ENCODE data around the gene AIDA. TPM values are rescaled to one million over a fixed set of nuclear protein-coding genes. Genes with fewer than 3 reads are reported as not detected.
A peak's percentile ranks its signal among the peaks of the same experiment; 100 is the strongest.

The AIDA gene
- total RNA-seq, 1 experiment from 2014 or later: 93.7 TPM

- Histone ChIP-seq H3K4me1 (no peaks in the 10 kb centered on the region; the same call in 1 of the 2 replicates), H3K4me3 (peak overlapping the region; percentile 79), H3K9me3 (replicated peaks) (no peaks in the 10 kb centered on the region), H3K36me3 (peaks cover 31% of the 10 kb centered on the region), H3K27me3 (no peaks in the 10 kb centered on the region), H3K27ac (peak overlapping the region; percentile 79)
- no peak for DNase-seq
Observed at GRCh38 chr1:222643606-222643937, 68.7 kb downstream of the AIDA start.

GRCh38 chr1:222642468-222642867 is 69.8 kb downstream of the AIDA start:
- H3K4me3 ChIP-seq: no peak overlapping the region
- peaks cover 30% of the 10 kb centered on the region for H3K36me3 ChIP-seq

GRCh38 chr1:222641269-222641948 is 70.9 kb downstream of the AIDA start:
- DNase-seq: no peak
- H3K4me1 ChIP-seq: no peaks in the 10 kb centered on the region; the same call in 1 of the 2 replicates
- no peak overlapping the region for H3K4me3 ChIP-seq
- H3K27ac ChIP-seq: no peak overlapping the region
- H3K36me3 ChIP-seq: peaks cover 26% of the 10 kb centered on the region
- H3K27me3 ChIP-seq: no peaks in the 10 kb centered on the region
- H3K9me3 ChIP-seq (replicated peaks): no peaks in the 10 kb centered on the region

More at GRCh38 chr1:222642468-222642867, 69.8 kb downstream of the AIDA start:
- Histone ChIP-seq H3K4me1 (no peaks in the 10 kb centered on the region; the same call in 1 of the 2 replicates), H3K27me3 (no peaks in the 10 kb centered on the region), H3K27ac (no peak overlapping the region), H3K9me3 (replicated peaks) (no peaks in the 10 kb centered on the region)
- no peak for DNase-seq

GRCh38 chr1:222634180-222635013 is 77.9 kb downstream of the AIDA start:
- H3K4me1 ChIP-seq: no peaks in the 10 kb centered on the region
- no peaks in the 10 kb centered on the region for H3K9me3 ChIP-seq (replicated peaks)
- no peak overlapping the region for H3K4me3 ChIP-seq
- H3K27ac ChIP-seq: no peak overlapping the region
- H3K36me3 ChIP-seq: peaks cover 45% of the 10 kb centered on the region
- H3K27me3 ChIP-seq: no peaks in the 10 kb centered on the region
- peak; percentile 74 to 97 for DNase-seq

- Histone ChIP-seq H3K9me3 (replicated peaks) (no peaks in the 10 kb centered on the region), H3K4me3 (no peak overlapping the region), H3K27me3 (no peaks in the 10 kb centered on the region), H3K36me3 (peaks cover 43% of the 10 kb centered on the region), H3K27ac (no peak overlapping the region), H3K4me1 (no peaks in the 10 kb centered on the region)
- DNase-seq: no peak
Observed at GRCh38 chr1:222632749-222633148, 79.5 kb downstream of the AIDA start.

GRCh38 chr1:222631611-222632208 is 80.6 kb downstream of the AIDA start:
- no peak for DNase-seq
- Histone ChIP-seq H3K4me1 (no peaks in the 10 kb centered on the region), H3K36me3 (peaks cover 50% of the 10 kb centered on the region), H3K27me3 (no peaks in the 10 kb centered on the region), H3K9me3 (replicated peaks) (no peaks in the 10 kb centered on the region), H3K4me3 (no peak overlapping the region), H3K27ac (no peak overlapping the region)

- no peak for DNase-seq
- Histone ChIP-seq H3K4me1 (no peaks in the 10 kb centered on the region), H3K27me3 (no peaks in the 10 kb centered on the region), H3K4me3 (no peak overlapping the region), H3K9me3 (replicated peaks) (no peaks in the 10 kb centered on the region), H3K27ac (no peak overlapping the region), H3K36me3 (peaks cover 52% of the 10 kb centered on the region)
Observed at GRCh38 chr1:222629921-222630535, 82.3 kb downstream of the AIDA start.

GRCh38 chr1:222627232-222627631 is 85.1 kb downstream of the AIDA start:
- H3K9me3 ChIP-seq (replicated peaks): no peaks in the 10 kb centered on the region
- peaks cover 56% of the 10 kb centered on the region for H3K36me3 ChIP-seq
- H3K27ac ChIP-seq: no peak overlapping the region
- H3K4me3 ChIP-seq: no peak overlapping the region
- no peak for DNase-seq
- no peaks in the 10 kb centered on the region for H3K4me1 ChIP-seq
- H3K27me3 ChIP-seq: no peaks in the 10 kb centered on the region

- Histone ChIP-seq H3K27me3 (no peaks in the 10 kb centered on the region), H3K4me3 (no peak overlapping the region), H3K9me3 (replicated peaks) (no peaks in the 10 kb centered on the region), H3K27ac (no peak overlapping the region), H3K4me1 (0 out of 2 replicates have a peak, but pooled peaks cover 3% of the 10 kb centered on the region), H3K36me3 (peaks cover 51% of the 10 kb centered on the region)
- DNase-seq: no peak
Observed at GRCh38 chr1:222624214-222624613, 88.1 kb downstream of the AIDA start.

GRCh38 chr1:222623458-222623857 is 88.8 kb downstream of the AIDA start:
- peaks cover 48% of the 10 kb centered on the region for H3K36me3 ChIP-seq
- DNase-seq: no peak
- H3K4me3 ChIP-seq: no peak overlapping the region
- H3K4me1 ChIP-seq: 0 out of 2 replicates have a peak, but pooled peaks cover 3% of the 10 kb centered on the region
- H3K27ac ChIP-seq: no peak overlapping the region
- H3K27me3 ChIP-seq: no peaks in the 10 kb centered on the region
- no peaks in the 10 kb centered on the region for H3K9me3 ChIP-seq (replicated peaks)

- DNase-seq: no peak
- peaks cover 42% of the 10 kb centered on the region for H3K36me3 ChIP-seq
- H3K27ac ChIP-seq: no peak overlapping the region
- H3K4me3 ChIP-seq: no peak overlapping the region
- 0 out of 2 replicates have a peak, but pooled peaks cover 3% of the 10 kb centered on the region for H3K4me1 ChIP-seq
- H3K27me3 ChIP-seq: no peaks in the 10 kb centered on the region
- H3K9me3 ChIP-seq (replicated peaks): no peaks in the 10 kb centered on the region
Observed at GRCh38 chr1:222622765-222623164, 89.5 kb downstream of the AIDA start.

- no peak overlapping the region for H3K4me3 ChIP-seq
- no peaks in the 10 kb centered on the region for H3K9me3 ChIP-seq (replicated peaks)
Observed at GRCh38 chr1:222620566-222620965, 91.7 kb downstream of the AIDA start.

GRCh38 chr1:222618880-222619596 is 93.3 kb downstream of the AIDA start:
- DNase-seq: peak; percentile 45 to 62
- peak overlapping the region; percentile 100 for H3K4me3 ChIP-seq
- no peaks in the 10 kb centered on the region for H3K27me3 ChIP-seq
- no peak overlapping the region for H3K27ac ChIP-seq
- peaks cover 22% of the 10 kb centered on the region for H3K36me3 ChIP-seq
- peaks cover 6% of the 10 kb centered on the region; the same call in 1 of the 2 replicates for H3K4me1 ChIP-seq
- no peaks in the 10 kb centered on the region for H3K9me3 ChIP-seq (replicated peaks)

More at GRCh38 chr1:222620566-222620965, 91.7 kb downstream of the AIDA start:
- H3K36me3 ChIP-seq: peaks cover 27% of the 10 kb centered on the region
- no peak for DNase-seq
- H3K27me3 ChIP-seq: no peaks in the 10 kb centered on the region
- peaks cover 6% of the 10 kb centered on the region; the same call in 1 of the 2 replicates for H3K4me1 ChIP-seq
- H3K27ac ChIP-seq: no peak overlapping the region

Measured in SJCRH30 (cell line).